ENCODE measurements around the gene IFRD1. TPM values are rescaled to one million over a fixed set of nuclear protein-coding genes. Genes with fewer than 3 reads are reported as not detected.

IFRD1 gene
- total RNA-seq, 1 donor from 2014 or later, result 78.3 TPM

DNA sequence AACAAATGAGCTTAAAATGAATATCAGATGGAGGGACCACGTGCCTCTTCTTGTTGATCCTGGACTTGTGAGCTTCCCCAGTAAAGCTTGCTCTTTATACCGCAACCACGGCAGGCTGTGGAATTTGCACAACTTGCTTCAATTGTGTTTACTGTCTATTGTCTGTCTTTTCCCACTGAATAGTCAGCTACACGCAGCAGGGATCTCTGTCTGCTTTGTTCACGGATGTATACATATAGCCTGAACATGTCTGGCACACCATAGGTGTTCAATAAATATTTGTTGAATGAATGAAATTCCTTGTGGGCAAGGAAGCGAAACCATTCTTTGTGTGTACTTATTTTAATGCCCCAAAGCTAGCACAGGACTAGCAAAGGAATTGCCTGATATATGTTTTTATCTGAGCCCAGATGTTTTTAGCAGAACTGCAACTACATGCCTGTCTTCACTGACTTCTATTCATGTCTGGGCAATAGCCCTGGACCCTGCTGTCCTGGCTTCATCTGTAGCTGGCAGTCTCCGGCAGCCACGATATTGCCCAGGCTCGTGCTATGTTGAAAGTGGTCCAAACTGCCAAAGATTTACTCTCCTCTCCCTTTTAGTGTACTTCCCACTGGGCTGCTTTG lies 29.9 kb upstream of the IFRD1 start:
- Mint-ChIP-seq H3K4me1 (ENCODE audit: unreplicated experiment) (peaks cover 36% of the 10 kb centered on the region), H3K27me3 (ENCODE audit: unreplicated experiment) (no peaks in the 10 kb centered on the region), H3K36me3 (ENCODE audit: unreplicated experiment) (peaks cover 3% of the 10 kb centered on the region), H3K4me3 (ENCODE audit: unreplicated experiment) (no peak overlapping the region), H3K27ac (ENCODE audit: unreplicated experiment) (peak overlapping the region; percentile 34), H3K9me3 (ENCODE audit: unreplicated experiment) (peaks cover 5% of the 10 kb centered on the region)
- TF ChIP-seq, protein P1, sequence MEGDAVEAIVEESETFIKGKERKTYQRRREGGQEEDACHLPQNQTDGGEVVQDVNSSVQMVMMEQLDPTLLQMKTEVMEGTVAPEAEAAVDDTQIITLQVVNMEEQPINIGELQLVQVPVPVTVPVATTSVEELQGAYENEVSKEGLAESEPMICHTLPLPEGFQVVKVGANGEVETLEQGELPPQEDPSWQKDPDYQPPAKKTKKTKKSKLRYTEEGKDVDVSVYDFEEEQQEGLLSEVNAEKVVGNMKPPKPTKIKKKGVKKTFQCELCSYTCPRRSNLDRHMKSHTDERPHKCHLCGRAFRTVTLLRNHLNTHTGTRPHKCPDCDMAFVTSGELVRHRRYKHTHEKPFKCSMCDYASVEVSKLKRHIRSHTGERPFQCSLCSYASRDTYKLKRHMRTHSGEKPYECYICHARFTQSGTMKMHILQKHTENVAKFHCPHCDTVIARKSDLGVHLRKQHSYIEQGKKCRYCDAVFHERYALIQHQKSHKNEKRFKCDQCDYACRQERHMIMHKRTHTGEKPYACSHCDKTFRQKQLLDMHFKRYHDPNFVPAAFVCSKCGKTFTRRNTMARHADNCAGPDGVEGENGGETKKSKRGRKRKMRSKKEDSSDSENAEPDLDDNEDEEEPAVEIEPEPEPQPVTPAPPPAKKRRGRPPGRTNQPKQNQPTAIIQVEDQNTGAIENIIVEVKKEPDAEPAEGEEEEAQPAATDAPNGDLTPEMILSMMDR (IDR thresholded peaks at IDR 0.05), result no peak
- no peak for DNase-seq (ENCODE audit: extremely low spot score, unreplicated experiment)

DNA sequence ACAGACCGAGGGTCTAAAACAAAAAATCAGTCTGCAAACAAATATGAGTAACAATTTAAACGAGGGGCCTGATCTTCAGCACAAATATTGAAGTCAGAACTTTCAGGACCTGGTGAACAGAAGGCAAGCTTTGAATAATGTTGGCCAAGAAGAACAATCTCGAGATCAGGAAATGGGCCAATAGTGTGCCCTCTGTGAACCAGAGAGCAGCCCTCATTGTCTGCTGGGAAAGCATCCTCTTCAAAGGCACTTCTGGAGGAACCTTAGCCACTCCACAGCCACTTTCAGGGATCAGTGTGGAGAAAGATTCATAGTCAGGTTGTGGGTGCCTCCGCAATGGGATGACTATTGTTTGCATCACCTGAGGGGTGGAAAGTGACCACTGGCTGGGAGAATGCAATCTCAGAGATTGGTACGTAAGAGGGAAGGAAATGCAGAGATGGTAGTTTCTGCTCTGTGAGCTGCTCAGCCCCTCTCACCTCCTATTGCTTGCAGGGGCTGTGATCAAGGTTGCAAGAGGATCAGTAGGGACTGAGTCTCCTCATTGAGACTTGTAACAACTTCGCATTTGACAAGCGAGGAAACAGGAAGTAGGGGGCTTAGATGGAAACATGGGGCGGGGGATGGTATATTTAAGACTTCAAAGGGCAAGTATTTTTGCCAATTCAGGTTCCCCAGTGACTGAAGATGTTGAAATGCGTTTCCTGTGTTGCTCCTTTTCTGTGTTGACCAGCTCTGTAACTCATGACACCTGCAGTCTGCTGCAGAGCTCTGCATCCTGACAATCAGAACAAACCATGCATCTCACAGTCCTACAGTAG lies 28.4 kb upstream of the IFRD1 start:
- peaks cover 36% of the 10 kb centered on the region for H3K4me1 Mint-ChIP-seq (ENCODE audit: unreplicated experiment)
- TF ChIP-seq, protein P1 (IDR thresholded peaks at IDR 0.05), result no peak
- peaks cover 3% of the 10 kb centered on the region for H3K36me3 Mint-ChIP-seq (ENCODE audit: unreplicated experiment)
- peaks cover 4% of the 10 kb centered on the region for H3K9me3 Mint-ChIP-seq (ENCODE audit: unreplicated experiment)
- DNase-seq (ENCODE audit: extremely low spot score, unreplicated experiment), result no peak
- H3K4me3 Mint-ChIP-seq (ENCODE audit: unreplicated experiment), result no peak overlapping the region
- H3K27ac Mint-ChIP-seq (ENCODE audit: unreplicated experiment), result peak overlapping the region; percentile 86
- H3K27me3 Mint-ChIP-seq (ENCODE audit: unreplicated experiment), result no peaks in the 10 kb centered on the region

DNA sequence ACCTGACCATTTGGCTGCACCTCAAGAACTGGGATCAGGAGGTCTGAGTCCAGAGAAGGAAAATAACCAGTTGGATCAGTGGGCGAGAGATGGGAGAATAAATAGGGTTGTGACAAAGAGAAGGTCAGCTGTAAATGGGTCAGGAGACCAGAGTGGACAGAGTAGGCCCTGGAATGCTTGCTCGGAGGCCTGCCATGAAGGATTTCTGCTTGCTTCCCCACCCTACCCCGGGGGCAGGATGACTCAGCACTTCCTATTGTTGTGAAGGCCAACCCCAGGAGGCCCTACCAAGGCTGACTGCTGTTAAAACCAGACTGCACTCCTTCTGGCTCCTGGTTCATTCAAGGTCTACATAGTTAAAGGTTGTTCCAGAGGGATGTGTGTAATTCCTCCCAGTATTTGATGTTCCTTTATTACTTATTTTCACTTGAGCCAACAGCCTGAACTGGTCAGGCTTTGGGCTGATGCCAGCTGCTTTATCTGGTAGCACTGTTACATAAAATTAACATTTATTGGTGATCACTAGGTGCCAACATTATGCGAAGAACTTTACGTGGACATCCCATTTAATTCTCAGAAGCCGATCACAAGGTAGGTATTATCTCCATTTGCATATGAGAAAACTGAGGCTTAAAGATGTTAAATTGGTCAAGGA lies 27.3 kb upstream of the IFRD1 start:
- no peaks in the 10 kb centered on the region for H3K9me3 Mint-ChIP-seq (ENCODE audit: unreplicated experiment)
- no peak overlapping the region for H3K4me3 Mint-ChIP-seq (ENCODE audit: unreplicated experiment)
- peaks cover 36% of the 10 kb centered on the region for H3K4me1 Mint-ChIP-seq (ENCODE audit: unreplicated experiment)
- peaks cover 2% of the 10 kb centered on the region for H3K36me3 Mint-ChIP-seq (ENCODE audit: unreplicated experiment)
- TF ChIP-seq, protein P1 (IDR thresholded peaks at IDR 0.05), result no peak
- H3K27me3 Mint-ChIP-seq (ENCODE audit: unreplicated experiment), result no peaks in the 10 kb centered on the region
- peak; percentile 94 for DNase-seq (ENCODE audit: extremely low spot score, unreplicated experiment)
- peak overlapping the region; percentile 86 for H3K27ac Mint-ChIP-seq (ENCODE audit: unreplicated experiment)

DNA sequence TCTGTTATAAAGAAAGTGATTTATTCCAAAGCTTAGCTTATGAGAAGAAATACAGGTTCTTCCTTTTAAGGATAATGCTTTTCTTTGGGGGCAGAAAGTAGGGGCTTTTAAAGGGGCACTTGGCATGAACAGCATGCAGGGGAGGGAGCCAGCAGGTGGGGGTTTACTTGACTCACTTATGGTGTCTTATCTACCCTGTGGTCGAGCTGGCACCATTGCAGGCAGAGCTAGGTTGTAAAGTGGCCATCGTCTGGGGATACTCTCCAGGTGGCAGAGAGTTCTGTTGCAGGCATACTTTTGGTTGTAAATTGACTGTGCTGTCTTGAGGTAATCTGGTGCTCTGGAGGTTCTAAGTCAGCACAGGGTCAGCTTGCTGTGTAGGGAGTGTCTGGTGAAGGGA lies 26.3 kb upstream of the IFRD1 start:
- Mint-ChIP-seq H3K4me3 (ENCODE audit: unreplicated experiment) (no peak overlapping the region), H3K27ac (ENCODE audit: unreplicated experiment) (peak overlapping the region; percentile 86), H3K27me3 (ENCODE audit: unreplicated experiment) (no peaks in the 10 kb centered on the region), H3K4me1 (ENCODE audit: unreplicated experiment) (peaks cover 36% of the 10 kb centered on the region), H3K9me3 (ENCODE audit: unreplicated experiment) (no peaks in the 10 kb centered on the region), H3K36me3 (ENCODE audit: unreplicated experiment) (peaks cover 2% of the 10 kb centered on the region)
- DNase-seq (ENCODE audit: extremely low spot score, unreplicated experiment), result no peak
- TF ChIP-seq, protein P1 (IDR thresholded peaks at IDR 0.05), result no peak

DNA sequence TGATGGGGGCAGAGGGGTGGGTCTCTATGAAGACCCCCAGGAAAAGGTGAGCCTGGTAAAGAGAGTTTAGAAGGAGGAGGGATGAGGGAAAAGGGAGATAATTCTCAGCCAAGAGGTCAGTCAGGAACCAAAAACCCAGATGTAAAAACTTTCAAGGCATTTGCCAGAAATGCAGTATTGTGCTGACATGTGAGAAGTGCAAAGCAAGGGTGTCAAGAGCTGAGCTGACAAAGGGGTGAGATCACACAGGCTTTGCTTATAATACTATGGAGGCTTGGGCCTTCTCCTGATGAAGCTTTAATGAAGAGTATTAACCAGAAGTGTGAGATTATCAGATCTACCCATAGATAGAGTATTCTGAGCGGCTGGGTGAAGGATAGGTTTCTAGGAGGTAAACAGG lies 22.3 kb upstream of the IFRD1 start:
- DNase-seq (ENCODE audit: extremely low spot score, unreplicated experiment), result no peak
- H3K27me3 Mint-ChIP-seq (ENCODE audit: unreplicated experiment), result no peaks in the 10 kb centered on the region
- peaks cover 7% of the 10 kb centered on the region for H3K9me3 Mint-ChIP-seq (ENCODE audit: unreplicated experiment)
- H3K4me3 Mint-ChIP-seq (ENCODE audit: unreplicated experiment), result no peak overlapping the region
- peaks cover 15% of the 10 kb centered on the region for H3K4me1 Mint-ChIP-seq (ENCODE audit: unreplicated experiment)
- H3K36me3 Mint-ChIP-seq (ENCODE audit: unreplicated experiment), result peaks cover 2% of the 10 kb centered on the region
- H3K27ac Mint-ChIP-seq (ENCODE audit: unreplicated experiment), result no peak overlapping the region
- TF ChIP-seq, protein P1 (IDR thresholded peaks at IDR 0.05), result no peak
